ENCODE measurements around the gene CELA1. TPM values are rescaled to one million over a fixed set of nuclear protein-coding genes. Genes with fewer than 3 reads are reported as not detected.
A peak's percentile ranks its signal among the peaks of the same experiment; 100 is the strongest.

The CELA1 gene
- total RNA-seq, 2 donors from 2014 or later = not detected

DNA sequence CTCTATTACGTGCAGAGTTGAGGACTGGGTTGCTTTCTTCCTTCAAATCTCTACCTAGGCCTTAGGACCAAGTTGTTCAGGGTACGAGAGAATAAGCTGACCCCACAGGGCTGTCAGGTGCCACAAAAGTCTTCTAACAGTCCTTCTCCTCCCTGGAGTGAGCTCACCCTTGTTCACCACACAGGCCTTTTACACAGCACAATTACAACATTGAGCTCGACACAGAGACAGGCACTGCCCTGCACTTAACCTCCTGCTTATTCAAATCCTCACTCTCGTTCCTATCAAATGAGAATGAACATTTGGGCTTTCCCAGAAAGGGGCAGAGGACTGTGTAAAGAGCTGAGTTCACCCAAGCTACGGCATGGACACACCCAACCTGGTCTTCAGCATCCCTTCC is 42.4 kb upstream of the CELA1 start:
- Histone ChIP-seq H3K27me3 (no peaks in the 10 kb centered on the region), H3K4me1 (peaks cover 19% of the 10 kb centered on the region), H3K4me3 (no peak overlapping the region), H3K9me3 (no peaks in the 10 kb centered on the region), H3K36me3 (replicated peaks in 1 of 2; ENCODE audit: insufficient read depth in 1 of 2, low read depth in 2 of 2) (no peaks in the 10 kb centered on the region), H3K27ac (no peak overlapping the region)
- DNase-seq (no peak), ATAC-seq (no peak)
- TF ChIP-seq CTCF (IDR thresholded peaks at IDR 0.05) (no peak), POLR2A (IDR thresholded peaks at IDR 0.05) (no peak)
- intact Hi-C loops (cut with DNase I) = no loop called here
- WGBS, 2 donors = 88 to 90% methylated on average over 5 of the region's 5 CpGs

GRCh38 chr12:51388069-51388799 is 41.8 kb upstream of the CELA1 start:
- no peaks in the 10 kb centered on the region for H3K27me3 ChIP-seq
- no peak overlapping the region for H3K27ac ChIP-seq
- 67 to 78% methylated on average over 10 of the region's 10 CpGs for WGBS, 2 donors
- intact Hi-C loops (cut with DNase I) = no loop called here
- ATAC-seq (no peak), DNase-seq (peak in 1 of 4 donors; percentile 46)
- H3K4me3 ChIP-seq = no peak overlapping the region
- no peak for TF ChIP-seq CTCF (IDR thresholded peaks at IDR 0.05)
- TF ChIP-seq POLR2A (IDR thresholded peaks at IDR 0.05) = peak in 1 of 3 donors; percentile 12
- no peaks in the 10 kb centered on the region for H3K9me3 ChIP-seq
- no peaks in the 10 kb centered on the region for H3K36me3 ChIP-seq (replicated peaks in 1 of 2; ENCODE audit: insufficient read depth in 1 of 2, low read depth in 2 of 2)
- peaks cover 17% of the 10 kb centered on the region for H3K4me1 ChIP-seq

- no peak overlapping the region for H3K4me3 ChIP-seq
- no peak for ATAC-seq
- H3K36me3 ChIP-seq (replicated peaks in 1 of 2; ENCODE audit: insufficient read depth in 1 of 2, low read depth in 2 of 2) = no peaks in the 10 kb centered on the region
- intact Hi-C loops (cut with DNase I) = no loop called here
- no peaks in the 10 kb centered on the region for H3K27me3 ChIP-seq
- no peaks in the 10 kb centered on the region for H3K9me3 ChIP-seq
- no peak overlapping the region for H3K27ac ChIP-seq
- 71 to 80% methylated on average over 4 of the region's 4 CpGs for WGBS, 2 donors
- TF ChIP-seq POLR2A (IDR thresholded peaks at IDR 0.05) (no peak), CTCF (IDR thresholded peaks at IDR 0.05) (no peak)
- H3K4me1 ChIP-seq = peaks cover 9% of the 10 kb centered on the region
- no peak for DNase-seq
Measured at GRCh38 chr12:51386351-51386750, 39.9 kb upstream of the CELA1 start.

GRCh38 chr12:51383269-51383905 is 36.9 kb upstream of the CELA1 start:
- H3K36me3 ChIP-seq (replicated peaks in 1 of 2; ENCODE audit: insufficient read depth in 1 of 2, low read depth in 2 of 2) = no peaks in the 10 kb centered on the region
- 66 to 90% methylated on average over 6 of the region's 6 CpGs for WGBS, 2 donors
- H3K27ac ChIP-seq = no peak overlapping the region
- no peaks in the 10 kb centered on the region for H3K4me1 ChIP-seq
- ATAC-seq = no peak
- no peaks in the 10 kb centered on the region for H3K27me3 ChIP-seq
- no peaks in the 10 kb centered on the region for H3K9me3 ChIP-seq
- DNase-seq = no peak
- TF ChIP-seq POLR2A (IDR thresholded peaks at IDR 0.05) = no peak
- no peak for TF ChIP-seq CTCF (IDR thresholded peaks at IDR 0.05)
- intact Hi-C loops (cut with DNase I) = no loop called here
- H3K4me3 ChIP-seq = no peak overlapping the region
